HG03571 (cell line): Measurements from ENCODE around the gene TSC22D2.

ENCODE experiments used
- ATAC-seq: cut with Tn5 transposase; IDR thresholded peaks from one replicate; pipeline ENCODE4 v1.9.1; 2021; ENCODE audit not compliant: unreplicated experiment

TSC22D2 gene

DNA sequence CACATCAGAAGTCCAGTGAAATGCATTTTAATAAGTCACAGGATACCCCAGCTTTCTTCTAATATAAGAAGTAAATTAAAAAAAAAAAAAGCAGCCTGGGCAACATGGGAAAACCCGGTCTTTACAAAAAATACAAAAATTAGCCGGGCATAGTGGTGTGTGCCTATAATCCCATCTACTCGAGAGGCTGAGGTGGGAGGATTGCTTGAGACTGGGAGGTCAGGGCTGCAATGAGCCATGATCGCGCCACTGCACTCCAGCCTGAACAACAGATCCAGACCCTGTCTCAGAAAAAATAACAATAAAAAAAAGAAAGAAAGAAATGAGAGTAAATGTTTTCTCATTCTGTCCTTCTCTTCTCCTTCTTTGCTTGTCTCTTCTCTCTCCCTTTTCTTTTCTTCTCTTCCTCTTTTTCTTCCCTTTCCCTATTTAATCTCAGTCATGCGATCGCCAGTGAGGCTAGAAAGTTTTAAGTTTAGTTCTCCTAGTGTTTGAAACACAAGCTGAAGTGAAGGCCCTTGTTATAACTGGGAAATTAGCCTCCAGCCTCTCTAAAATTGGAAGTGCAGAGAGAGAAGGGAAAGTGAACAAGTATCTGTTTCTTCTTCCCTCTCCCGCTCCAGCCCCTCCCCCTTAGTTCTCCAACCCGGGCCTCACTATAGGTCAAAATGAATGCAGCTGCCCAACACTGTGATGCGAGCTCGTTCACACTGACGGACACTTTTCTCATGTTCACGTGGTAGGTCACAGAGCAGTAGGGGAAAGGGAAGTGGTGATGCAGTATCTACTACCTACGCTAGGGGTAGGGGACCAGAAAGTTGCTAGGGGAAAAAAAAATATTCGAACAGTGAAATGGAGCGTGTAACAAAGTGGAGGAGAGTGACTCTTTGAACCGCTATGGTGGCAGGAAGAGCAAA lies 23.5 kb upstream of the TSC22D2 start:
- peak; percentile 98 for ATAC-seq

DNA sequence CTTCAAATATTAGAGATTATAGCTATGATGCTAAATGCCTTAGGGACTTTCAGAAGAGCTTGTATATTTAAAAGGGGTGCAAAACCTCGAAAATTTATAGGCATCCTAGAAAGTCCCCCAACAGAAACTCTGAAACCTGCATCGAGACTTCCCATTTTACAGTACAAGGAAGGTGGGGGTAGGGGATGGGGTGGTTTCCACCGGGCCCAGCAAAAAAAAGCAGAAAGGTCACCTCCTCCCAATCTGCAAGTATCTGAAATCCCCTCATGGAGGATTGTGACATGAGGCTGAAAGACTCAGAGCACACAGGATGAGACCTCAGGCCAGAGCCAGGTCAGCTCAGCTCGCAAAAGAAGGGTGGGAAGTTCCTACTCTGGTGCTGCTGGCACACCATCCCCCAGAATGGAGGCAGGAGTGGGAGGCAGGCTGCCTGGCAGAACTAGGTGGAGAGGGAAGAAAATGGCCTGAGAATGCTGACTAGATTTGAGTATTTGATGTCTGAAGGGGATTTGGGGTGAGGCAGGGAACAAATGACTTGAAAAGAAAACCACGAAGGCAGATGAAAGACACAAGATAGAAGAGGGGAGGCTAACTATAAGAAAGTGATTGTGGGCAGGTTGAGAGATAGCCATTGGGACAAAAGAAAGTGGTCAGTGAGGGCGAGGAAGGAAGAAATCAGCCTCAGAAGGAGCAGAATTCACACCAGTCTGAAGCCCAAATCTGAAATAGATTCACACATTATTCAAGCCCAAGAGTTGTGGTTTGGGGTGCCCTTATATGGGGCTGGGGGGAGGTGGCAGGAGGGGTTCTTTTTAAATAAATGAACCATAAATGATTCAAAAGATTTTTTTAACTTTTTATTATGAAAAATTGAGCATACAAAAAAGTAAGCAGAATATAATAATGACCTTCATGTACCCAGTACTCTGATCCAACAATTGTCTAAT lies 22.5 kb upstream of the TSC22D2 start:
- ATAC-seq = peak; percentile 36

DNA sequence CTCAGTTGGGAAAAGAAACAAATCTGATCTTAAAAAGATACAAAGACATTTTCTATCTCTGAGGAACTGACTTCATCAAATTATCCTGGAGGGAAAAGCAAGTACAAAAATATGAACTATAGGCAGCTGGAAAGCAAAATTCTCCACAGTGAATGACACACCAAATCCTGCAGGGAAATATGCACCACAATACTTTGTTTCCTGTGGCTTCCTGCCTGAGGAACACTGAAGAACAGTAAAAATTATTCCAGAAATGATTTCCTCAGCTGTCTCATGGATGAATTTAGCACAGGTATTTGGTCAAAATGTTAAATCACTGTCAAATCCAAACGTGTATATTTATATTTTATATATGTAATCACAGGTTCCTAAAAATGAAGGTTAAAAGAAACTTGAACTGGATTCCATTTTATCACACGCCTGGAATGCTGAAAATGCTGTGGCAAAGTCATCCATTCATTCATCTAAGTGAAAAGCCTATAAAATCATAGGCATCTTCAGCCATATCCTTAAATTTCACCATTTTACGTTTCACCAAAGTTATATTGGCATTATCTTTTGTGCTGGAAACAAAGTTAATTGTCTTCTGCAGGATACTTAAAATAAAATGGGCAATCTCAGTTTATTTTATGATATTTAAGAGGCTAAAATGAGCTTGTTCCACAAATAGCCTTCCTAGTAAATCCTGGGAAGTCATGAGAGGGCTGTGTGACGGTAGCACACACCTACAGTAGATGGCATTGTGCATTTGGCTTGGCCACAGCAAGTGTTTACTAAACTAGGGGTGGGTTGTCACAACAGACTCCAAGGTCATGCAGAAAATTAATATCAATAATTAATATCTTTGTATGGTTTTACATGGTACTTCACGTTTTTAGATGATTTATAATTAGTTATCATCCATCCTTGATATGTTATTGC lies 19.3 kb upstream of the TSC22D2 start:
- ATAC-seq = no peak

DNA sequence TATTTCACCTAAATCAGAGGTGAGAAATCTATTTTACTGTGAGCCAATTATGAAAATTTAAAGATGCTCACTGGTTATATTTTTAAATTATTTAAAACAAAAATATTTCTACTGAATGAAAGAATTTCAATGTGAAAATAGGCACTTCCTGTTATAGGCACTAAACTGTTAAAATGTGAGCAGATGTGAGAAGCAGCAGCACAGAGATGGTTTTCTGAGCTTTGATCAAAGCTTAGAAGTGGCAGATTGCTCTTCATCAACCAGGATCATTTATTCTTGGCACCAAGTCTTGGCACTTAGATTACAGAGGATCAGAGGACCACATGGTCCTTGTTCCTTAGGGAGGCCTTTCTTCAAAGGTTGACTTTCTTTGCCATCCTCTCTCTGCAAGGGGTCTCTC lies 18.0 kb upstream of the TSC22D2 start:
- ATAC-seq = no peak

DNA sequence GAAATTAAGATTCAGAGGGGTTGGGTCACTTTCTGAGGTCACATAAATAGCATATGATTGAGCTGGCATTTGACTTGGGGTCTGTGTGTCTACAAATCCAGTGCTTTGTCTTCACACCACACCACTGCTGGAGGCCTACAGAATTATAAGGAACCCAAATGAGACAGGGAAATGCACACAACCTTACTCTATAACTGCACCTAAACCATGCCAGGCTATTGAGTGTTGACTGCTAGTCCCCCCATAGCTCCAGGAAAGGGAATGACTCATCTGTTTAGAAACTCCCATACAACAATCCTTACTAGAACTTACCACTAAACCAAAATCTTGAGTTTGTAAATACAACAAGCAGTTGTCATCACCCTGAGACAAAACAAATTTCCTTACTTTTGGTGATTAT lies 16.9 kb upstream of the TSC22D2 start:
- ATAC-seq = no peak

DNA sequence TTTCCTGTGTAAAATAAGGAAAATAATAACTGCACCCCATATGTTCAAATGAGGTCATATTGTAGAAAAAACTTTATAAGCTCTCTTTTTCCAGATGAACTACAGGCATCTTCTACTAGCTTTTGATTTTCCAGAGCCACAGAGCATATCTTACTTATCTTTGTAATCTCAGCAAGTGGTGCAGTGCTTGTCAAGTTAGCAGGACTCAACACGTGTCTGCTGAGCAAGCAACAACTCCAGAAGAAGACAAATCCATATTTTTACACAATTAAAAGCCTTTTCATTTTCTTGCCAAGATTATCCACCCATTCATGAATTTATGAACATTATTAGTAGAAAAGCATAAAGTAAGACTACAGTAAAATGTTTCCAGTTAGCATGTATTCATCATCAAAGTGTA lies 14.4 kb upstream of the TSC22D2 start:
- no peak for ATAC-seq

DNA sequence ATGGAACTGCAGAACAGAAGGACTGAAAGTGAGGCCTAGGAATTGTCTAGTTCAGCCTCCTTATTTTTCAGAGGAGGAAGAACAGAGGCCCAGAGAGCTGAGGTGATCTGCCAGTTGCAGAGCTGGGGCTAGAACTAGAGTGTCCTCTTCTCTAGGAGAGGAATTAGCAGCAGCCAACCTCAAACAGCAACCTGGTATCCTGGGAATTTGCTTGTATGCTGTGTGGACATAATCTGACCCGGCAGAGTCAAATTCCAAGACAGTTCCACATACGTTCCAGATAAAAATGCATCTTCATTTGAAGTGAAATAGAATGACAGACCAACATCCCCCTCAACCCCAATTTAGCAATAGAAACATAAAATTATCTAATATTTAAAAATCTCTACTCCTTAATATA lies 13.5 kb upstream of the TSC22D2 start:
- ATAC-seq = no peak

DNA sequence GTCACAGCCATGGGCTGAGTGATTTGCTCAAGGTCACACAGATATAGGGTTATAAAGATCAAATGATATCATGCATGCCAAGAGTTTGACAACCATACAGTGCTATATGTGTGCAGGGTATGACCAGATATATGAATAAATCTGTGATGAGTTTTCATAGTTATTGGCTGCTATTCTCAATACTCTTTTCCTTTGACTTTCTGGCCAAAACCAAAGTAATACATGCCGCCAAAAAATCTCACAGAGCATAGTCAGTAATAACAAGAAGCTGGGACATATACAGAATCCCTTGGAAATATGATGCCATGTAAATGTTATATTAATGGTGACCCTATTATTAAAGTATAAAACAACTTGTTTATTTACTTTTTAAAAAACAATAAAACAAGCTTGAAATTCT lies 11.6 kb upstream of the TSC22D2 start:
- no peak for ATAC-seq

DNA sequence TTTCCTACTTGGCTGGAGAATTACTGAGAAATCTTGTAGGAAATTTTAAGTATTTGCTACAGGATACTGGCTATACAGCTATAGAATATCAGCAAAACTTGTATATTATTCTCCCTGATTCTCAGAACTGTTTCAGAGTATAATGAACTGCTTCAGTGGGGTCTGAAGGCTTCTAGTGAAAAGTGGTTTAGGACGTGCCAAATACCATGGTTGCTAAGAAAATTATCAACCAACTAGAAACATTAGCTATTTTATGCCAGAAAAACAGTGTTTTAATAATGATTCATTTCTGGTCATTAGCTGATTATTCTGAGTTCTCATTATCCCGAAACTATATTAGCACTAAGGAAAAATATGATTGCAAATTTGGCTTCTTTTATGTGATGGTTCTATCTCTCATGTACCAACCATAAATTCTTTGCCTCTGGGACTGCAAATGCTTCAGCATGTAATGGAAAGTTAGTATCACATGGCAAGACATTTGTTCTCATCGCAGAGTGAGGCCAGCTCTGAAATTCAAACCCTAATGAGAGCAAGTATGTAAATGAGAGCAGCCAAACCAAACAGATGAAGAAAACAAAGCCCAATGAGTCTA lies 11.0 kb upstream of the TSC22D2 start:
- no peak for ATAC-seq

DNA sequence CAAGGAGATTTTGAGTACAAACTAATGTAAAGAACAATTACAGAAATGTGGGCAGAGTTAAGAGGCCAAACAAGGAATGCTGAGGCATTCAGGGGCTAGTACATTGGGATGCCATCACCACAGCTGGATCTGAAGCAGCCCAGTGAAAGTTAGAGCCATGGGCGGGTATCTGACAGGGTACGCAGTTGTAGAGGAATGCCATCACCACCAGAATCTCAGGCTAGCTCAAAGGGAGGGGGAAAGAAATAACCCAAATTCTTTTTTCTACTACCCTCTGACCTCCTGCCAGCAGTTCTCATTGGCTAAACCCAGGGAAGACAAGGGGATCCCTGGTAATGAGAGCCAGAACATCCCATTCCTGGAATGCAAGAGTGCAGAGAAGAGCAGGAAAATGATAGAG lies 9.0 kb upstream of the TSC22D2 start:
- no peak for ATAC-seq

DNA sequence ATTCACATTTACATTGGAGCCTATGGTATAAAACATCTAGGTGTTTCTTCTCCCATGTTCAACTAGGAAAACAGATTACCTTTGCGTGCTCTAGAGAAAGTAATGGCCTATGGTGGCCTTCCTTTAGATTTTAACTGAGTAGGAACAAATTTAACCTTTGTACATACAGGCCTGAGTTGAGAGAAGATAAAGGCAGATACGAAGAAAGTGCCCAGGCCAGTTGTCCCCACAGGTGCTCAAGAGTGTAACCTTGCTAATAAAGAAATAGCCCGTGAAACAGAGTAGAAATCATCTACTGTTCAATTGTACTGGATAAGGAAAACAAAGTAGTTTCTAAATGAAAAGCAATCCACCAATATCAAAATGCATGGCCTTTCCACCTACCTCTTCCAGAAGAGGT lies 6.8 kb upstream of the TSC22D2 start:
- ATAC-seq = no peak

DNA sequence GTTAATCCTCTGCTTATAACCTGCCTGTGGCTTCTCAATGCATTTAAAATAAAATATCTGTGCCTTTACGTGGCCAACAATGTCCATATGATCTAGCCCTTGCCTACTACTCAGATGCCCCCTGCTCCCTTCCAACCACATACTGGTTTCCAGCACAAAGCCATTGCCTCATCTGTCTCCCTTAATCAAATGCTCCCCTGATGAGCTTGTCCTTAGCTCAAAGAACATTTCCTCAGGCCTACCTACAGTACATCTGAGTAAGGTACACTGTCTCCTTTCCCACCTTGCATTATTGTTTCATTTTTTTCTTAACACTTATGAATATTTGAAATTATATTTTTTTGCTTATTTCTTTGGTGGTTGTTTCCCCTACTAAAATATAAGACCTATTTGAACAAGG lies 5.9 kb upstream of the TSC22D2 start:
- ATAC-seq = no peak

DNA sequence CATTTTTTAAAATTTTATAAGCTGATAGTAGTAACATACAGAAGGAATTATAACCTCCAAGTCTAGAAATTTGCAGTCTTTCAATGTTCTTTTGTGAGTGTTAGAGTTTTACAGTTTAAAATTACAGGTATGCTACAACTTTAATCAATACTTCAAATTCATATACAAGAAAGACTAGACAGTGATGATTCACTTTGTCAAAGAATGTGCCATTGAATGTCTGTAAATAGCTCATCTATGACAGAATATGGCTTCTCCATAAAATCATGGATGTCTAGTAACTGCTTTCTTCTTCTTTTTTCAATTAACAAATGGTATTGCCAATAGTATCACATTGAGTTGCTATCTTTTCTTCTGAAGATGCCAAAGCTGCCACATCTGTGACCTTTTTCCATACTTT lies 4.1 kb upstream of the TSC22D2 start:
- ATAC-seq = no peak

DNA sequence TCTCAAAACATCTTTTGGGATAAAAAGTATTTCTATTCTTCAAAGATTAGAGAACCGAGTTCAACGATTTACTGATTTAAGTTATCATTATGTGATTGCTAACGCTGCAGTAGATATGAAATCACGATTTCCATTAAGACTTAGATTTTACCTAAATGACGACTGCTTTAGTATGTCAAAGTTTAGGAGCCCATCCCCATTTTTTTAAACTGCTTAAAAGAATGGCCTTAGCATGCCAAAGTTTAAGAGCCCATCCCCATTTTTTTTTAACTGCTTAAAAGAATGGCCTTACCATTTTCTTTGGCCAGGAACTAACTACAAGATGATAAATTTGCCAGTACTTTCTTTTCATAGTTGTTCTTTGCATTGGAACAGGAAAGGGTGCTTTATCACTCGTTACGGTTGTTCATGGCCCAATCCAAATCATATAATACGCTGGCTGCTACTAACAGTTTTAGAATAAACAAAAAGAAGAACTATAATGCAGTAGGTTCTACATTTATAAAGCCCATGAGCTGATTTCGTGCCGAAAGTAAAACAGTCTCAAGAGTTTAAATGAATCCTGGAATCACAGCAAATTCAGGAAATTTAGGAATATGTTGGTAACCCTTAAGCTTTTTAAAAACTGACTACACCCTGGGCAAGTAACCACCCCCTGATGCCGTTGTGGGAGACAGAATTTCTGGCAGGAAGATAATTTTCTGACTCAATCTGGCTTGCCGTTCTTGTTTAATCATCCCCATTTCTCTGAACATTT lies 869 bp upstream of the TSC22D2 start:
- no peak for ATAC-seq

DNA sequence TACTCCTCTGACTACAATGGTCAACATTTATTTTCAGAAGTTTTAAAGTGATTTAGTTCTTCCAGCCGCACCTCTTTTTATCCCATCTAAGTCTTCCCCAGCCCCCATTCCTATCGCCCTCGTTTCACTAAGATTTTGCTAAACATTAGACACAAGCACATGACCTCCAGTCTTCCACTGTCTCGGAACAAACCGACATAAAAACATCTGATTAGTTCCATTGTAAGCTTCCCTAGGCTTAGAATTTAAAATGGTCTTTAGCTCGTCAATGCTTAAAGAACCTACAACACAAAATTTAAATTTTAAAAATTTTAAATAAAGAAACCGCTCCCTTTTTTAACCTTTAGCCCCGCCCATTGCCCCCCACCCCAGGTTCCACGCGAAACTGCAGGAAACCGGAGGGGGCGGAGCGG lies 284 bp upstream of the TSC22D2 start:
- no peak for ATAC-seq

DNA sequence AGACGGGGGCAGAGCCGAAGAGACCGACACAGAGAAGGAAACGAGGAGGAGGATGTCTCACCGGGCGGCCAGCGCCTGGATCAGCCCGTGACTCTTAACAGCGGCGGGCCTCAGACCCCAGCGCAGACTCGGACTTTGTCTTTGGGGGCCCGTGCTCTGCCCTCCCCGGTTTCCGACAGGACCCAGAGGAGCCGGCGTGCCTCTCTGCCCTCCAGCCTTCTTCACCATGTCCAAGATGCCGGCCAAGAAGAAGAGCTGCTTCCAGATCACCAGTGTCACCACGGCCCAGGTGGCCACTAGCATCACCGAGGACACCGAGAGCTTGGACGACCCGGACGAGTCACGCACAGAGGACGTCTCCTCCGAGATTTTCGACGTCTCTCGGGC lies 1.0 kb downstream of the TSC22D2 start:
- ATAC-seq = no peak

DNA sequence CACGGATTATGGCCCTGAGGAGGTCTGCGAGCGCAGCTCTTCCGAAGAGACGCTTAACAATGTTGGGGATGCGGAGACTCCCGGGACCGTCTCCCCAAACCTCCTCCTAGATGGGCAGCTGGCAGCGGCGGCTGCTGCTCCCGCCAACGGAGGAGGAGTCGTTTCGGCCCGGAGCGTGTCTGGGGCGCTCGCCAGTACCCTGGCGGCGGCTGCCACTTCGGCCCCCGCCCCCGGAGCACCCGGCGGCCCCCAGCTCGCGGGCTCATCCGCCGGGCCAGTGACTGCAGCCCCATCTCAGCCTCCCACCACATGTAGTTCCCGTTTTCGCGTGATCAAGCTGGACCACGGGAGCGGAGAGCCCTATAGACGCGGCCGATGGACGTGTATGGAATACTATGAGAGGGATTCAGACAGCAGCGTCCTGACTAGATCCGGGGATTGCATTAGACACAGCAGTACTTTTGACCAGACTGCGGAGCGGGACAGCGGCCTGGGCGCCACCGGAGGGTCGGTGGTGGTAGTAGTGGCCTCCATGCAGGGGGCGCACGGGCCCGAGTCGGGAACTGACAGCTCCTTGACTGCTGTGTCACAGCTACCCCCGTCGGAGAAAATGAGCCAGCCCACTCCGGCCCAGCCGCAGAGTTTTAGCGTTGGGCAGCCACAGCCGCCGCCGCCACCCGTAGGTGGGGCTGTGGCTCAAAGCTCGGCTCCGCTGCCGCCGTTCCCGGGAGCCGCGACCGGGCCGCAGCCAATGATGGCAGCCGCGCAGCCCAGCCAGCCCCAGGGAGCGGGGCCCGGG lies 1.6 kb downstream of the TSC22D2 start:
- ATAC-seq = peak; percentile 22

DNA sequence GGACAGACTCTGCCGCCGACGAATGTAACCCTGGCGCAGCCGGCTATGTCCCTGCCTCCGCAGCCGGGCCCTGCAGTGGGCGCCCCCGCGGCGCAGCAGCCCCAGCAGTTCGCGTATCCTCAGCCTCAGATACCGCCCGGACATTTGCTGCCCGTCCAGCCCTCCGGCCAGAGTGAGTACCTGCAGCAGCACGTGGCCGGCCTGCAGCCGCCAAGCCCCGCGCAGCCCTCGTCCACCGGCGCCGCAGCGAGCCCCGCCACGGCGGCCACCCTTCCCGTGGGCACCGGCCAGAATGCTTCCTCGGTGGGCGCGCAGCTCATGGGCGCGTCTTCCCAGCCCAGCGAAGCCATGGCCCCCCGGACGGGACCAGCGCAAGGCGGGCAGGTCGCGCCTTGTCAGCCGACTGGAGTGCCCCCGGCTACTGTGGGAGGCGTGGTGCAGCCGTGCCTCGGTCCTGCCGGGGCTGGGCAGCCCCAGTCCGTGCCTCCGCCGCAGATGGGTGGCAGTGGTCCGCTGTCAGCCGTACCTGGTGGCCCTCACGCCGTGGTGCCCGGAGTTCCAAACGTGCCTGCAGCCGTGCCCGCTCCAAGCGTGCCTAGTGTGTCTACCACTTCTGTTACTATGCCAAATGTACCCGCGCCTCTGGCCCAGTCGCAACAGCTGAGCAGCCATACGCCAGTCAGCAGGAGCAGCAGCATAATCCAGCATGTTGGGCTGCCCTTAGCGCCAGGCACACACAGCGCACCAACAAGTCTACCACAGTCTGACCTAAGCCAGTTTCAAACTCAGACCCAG lies 2.4 kb downstream of the TSC22D2 start:
- ATAC-seq = peak; percentile 2
